IPS-18a (cell line): ENCODE measurements around the gene DBNDD2.

Source experiments
- H3K27ac ChIP-seq: one replicate; pipeline ENCODE4 v1.5.1; 2013; ENCODE audit warnings: low read length
- H3K27me3 ChIP-seq: one replicate; pipeline ENCODE4 v1.6.1; 2013; ENCODE audit warnings: mild to moderate bottlenecking, low read length; ENCODE audit not compliant: control insufficient read depth, insufficient read depth
- H3K36me3 ChIP-seq: one replicate; pipeline ENCODE4 v1.6.1; 2013; ENCODE audit warnings: low read depth, low read length; ENCODE audit not compliant: control insufficient read depth
- H3K4me1 ChIP-seq: one replicate; pipeline ENCODE4 v1.6.1; 2013; ENCODE audit warnings: low read depth, low read length; ENCODE audit not compliant: control insufficient read depth
- H3K4me3 ChIP-seq: one replicate; pipeline ENCODE4 v1.5.1; 2013; ENCODE audit warnings: low read length
- H3K9ac ChIP-seq: one replicate; pipeline ENCODE4 v1.6.1; 2013; ENCODE audit warnings: mild to moderate bottlenecking, low read length, moderate library complexity
- H3K9me3 ChIP-seq: one replicate; pipeline ENCODE4 v1.6.1; 2013; ENCODE audit warnings: low read depth, low read length; ENCODE audit not compliant: control insufficient read depth

The DBNDD2 gene

DNA sequence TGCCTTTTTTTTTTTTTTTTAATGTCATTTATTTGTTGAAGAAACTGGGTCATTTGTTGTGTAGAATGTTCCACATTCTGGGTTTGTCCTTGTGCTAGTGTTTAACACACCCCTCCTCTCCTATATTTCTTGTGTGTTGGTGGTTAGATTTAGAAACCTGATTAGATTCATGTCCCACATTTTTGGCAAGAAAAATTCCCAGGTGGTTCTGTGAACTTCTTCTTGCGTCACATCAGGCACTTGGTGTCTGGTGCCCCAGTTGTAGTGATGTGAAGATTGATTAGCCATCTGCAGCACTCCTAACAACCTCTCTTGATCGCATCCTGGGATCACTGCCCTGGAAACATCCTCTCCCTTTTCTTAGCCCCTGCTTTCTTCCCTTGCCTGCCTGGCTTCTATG is 15.6 kb downstream of the DBNDD2 start:
- H3K27me3 ChIP-seq, result no peaks in the 10 kb centered on the region
- no peaks in the 10 kb centered on the region for H3K9me3 ChIP-seq
- H3K4me3 ChIP-seq, result no peak overlapping the region
- no peak overlapping the region for H3K9ac ChIP-seq
- H3K4me1 ChIP-seq, result no peaks in the 10 kb centered on the region
- H3K27ac ChIP-seq, result no peak overlapping the region
- H3K36me3 ChIP-seq, result peaks cover 46% of the 10 kb centered on the region

DNA sequence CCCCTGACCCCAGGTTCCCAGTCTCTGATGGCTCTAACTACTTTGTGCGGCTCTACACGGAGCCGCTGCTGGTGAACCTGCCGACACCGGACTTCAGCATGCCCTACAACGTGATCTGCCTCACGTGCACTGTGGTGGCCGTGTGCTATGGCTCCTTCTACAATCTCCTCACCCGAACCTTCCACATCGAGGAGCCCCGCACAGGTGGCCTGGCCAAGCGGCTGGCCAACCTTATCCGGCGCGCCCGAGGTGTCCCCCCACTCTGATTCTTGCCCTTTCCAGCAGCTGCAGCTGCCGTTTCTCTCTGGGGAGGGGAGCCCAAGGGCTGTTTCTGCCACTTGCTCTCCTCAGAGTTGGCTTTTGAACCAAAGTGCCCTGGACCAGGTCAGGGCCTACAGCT is 17.5 kb downstream of the DBNDD2 start:
- Histone ChIP-seq H3K27me3 (no peaks in the 10 kb centered on the region), H3K27ac (no peak overlapping the region), H3K9ac (no peak overlapping the region), H3K4me3 (no peak overlapping the region), H3K36me3 (peaks cover 30% of the 10 kb centered on the region), H3K9me3 (no peaks in the 10 kb centered on the region), H3K4me1 (no peaks in the 10 kb centered on the region)

DNA sequence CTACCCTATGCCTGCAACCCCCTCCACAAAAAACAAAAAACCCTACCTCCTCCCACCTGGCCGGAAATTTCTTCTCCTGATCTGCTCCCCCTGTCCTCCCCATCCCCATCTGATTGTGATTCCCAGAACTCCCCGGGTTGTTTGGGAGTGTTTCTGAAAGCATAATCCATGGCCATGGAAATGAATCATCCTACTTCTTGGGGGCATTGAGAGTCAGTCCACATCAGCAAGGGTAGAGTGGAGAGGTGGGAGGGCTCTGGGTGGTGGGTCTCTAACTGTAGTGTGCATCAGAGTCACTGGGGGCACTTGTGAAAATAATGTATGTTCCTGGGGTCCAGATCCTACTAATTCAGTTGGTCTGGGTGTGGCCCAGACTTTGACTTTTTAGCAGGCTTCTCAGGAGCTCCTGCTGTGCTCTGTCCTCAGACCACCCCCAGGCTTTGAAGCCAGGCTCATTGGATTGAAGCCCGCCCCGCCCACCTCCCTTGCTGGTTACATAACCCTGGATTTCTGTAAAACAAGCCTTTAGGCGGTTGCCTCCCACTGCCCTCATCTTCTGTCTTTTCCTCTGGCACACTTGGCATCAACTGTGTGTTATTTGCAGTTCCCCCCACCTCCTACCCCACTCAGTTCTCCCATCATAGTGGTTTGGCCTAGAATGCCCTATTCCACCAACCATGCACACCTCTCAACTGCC is 18.4 kb downstream of the DBNDD2 start:
- Histone ChIP-seq H3K27ac (no peak overlapping the region), H3K9me3 (no peaks in the 10 kb centered on the region), H3K4me3 (no peak overlapping the region), H3K36me3 (peaks cover 21% of the 10 kb centered on the region), H3K9ac (no peak overlapping the region), H3K27me3 (no peaks in the 10 kb centered on the region), H3K4me1 (no peaks in the 10 kb centered on the region)

DNA sequence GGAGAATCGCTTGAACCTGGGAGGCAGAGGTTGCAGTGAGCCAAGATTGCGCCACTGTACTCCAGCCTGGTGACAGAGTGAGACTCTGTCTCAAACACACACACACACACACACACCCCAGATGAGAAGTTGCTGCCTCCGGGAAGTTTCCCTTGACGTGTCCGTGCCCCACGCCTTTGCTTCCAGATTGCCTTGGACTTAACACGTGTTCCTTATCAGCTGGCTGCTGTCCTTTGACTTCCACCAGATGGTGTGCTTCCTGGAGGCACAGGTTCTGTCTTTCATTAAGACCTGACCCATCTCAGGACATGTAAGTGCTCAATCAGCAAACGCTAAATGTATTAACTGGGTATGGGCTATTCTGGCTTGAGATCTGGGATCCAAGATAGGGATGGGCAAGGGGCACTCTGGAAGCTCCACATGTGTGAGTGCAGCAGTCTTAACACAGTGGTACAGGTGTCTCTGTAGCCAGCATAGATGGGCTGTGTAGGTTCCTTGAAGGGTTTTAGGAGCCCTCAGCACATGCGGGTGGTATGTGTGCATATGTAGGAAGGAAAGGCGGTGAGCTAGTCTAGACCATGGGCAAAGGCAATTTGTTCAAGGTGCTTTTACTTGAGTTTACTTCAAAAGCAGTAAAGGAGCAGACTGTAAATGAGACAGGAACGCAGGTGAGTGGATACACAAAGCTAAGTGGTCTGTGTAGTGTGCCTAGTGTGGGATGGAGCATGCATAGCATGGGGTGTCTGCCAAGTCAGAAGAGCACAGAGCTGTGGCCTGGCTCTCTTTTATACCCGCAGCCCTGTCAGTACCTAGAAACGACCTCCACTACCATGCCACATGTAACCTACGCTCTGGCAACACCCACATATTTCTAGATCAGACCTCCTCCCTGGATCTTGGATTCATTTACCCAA is 19.4 kb downstream of the DBNDD2 start:
- peaks cover 13% of the 10 kb centered on the region for H3K36me3 ChIP-seq
- H3K27ac ChIP-seq, result no peak overlapping the region
- H3K27me3 ChIP-seq, result no peaks in the 10 kb centered on the region
- no peaks in the 10 kb centered on the region for H3K9me3 ChIP-seq
- H3K9ac ChIP-seq, result no peak overlapping the region
- no peak overlapping the region for H3K4me3 ChIP-seq
- H3K4me1 ChIP-seq, result no peaks in the 10 kb centered on the region

DNA sequence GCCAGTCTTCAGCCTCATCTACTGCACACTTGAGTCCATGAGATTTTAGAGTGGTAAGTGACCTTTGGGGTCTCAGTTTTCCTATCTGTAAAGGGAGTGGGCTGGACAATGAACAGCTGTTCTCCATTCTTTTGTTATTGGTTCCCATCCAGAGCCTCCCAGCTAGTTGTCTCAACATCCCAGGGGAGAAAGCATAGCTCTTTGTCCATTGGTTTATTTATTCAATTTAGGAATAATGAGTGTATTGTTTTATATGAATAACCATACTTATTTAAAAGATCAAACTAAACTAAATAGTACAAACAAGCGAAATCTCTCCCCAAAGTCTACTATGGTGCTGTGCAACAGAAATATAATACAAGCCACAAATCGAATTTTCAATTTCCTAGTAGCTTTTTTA is 21.5 kb downstream of the DBNDD2 start:
- H3K36me3 ChIP-seq, result peaks cover 1% of the 10 kb centered on the region
- H3K4me3 ChIP-seq, result no peak overlapping the region
- no peaks in the 10 kb centered on the region for H3K4me1 ChIP-seq
- no peaks in the 10 kb centered on the region for H3K27me3 ChIP-seq
- no peak overlapping the region for H3K27ac ChIP-seq
- no peak overlapping the region for H3K9ac ChIP-seq
- H3K9me3 ChIP-seq, result no peaks in the 10 kb centered on the region

DNA sequence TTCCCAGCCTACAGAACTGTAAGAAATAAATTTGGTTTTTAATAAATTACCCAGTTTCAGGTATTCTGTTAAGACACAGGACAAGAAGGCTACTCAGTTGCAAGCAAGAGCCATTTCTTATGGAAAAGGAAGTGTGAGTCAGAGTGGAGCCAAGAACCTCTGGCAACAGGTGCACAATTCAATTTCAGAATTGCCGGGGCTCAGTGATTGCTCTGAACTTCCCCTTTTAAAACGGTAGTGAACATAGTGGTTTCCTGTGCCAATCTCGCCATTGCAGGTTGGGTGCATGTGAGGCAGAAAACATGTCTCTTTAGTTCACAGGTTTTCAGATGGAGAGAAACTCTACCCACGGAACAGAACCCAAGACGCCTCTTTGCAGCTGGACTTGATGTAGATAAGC is 24.2 kb downstream of the DBNDD2 start:
- no peaks in the 10 kb centered on the region for H3K36me3 ChIP-seq
- peaks cover 7% of the 10 kb centered on the region for H3K27me3 ChIP-seq
- H3K4me1 ChIP-seq, result no peaks in the 10 kb centered on the region
- H3K9me3 ChIP-seq, result no peaks in the 10 kb centered on the region
- H3K27ac ChIP-seq, result no peak overlapping the region
- H3K4me3 ChIP-seq, result no peak overlapping the region
- H3K9ac ChIP-seq, result no peak overlapping the region

DNA sequence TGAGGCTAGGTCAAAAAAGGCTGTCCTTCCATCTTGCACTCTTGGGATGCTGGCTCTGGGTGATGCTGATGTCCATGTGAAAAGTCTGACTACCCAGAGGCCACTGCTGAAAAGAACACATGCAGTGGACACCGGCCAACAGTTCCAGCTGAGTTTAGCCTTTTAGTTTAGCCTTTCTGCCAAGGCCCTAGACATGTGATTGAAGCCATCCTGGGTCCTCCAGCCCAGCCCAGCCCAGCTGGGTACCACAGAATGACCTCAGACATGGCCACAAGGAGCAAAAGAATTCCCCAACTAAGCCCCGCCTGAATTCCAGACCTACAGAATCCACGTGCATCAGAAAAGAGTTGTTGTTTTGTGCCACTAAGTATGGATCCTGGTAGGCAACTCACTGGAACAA is 25.2 kb downstream of the DBNDD2 start:
- Histone ChIP-seq H3K4me3 (no peak overlapping the region), H3K9me3 (no peaks in the 10 kb centered on the region), H3K4me1 (no peaks in the 10 kb centered on the region), H3K9ac (no peak overlapping the region), H3K27me3 (peaks cover 7% of the 10 kb centered on the region), H3K36me3 (no peaks in the 10 kb centered on the region), H3K27ac (no peak overlapping the region)

DNA sequence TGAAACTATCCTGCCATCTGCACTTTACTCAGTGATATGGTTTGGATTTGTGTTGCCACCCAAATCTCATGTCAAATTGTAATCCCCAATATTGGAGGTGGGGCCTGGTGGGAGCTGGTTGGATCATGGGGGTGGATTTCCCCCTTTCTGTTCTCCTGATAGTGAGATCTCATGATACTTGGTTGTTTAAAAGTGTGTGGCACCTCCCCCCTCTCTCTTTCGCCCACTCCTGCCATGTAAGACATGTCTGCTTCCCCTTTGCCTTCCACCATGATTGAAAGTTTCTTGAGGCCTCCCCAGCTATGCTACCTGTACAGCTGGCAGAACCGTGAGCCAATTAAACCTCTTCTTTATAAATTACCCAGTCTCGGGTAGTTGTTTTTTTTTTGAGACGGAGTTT is 25.9 kb downstream of the DBNDD2 start:
- Histone ChIP-seq H3K27ac (no peak overlapping the region), H3K36me3 (no peaks in the 10 kb centered on the region), H3K9me3 (no peaks in the 10 kb centered on the region), H3K4me3 (no peak overlapping the region), H3K4me1 (no peaks in the 10 kb centered on the region), H3K9ac (no peak overlapping the region), H3K27me3 (peaks cover 7% of the 10 kb centered on the region)

DNA sequence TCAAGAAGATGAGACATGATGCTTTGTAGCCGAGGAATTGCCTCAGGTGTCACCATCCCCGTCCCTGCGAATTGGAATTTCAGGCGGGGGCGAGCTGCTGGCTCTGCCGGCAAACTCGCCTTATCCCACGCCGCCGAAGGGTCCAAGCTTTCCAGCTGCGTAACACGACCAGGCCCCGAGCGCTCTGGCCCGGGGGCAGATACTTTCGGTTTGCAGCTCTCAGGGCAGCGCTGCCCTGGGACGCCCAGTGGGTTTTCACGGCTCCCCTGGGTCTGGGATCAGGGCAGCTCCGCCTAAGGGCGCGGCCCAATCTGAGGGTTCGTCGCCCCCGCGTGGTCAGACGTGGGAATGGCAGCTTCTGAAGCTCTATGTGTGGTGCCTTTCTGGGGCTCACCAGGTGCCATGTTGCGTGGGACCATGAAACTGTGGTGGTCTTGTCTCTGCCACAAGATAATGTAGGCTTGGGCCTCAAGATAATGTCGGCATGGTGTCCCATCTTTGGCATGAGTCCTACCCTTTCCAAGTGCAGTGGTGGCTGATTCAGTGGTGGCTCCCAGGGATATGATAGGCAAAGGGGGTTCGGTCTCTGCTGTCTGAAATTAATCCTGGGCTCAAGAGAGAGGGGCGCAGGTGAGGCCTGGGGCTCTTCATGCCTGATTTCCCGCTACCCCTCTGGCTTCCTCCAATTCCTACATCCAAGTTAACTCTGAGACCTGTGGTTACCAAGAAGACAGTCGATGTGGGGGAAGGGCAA is 28.8 kb downstream of the DBNDD2 start:
- no peaks in the 10 kb centered on the region for H3K9me3 ChIP-seq
- peaks cover 4% of the 10 kb centered on the region for H3K4me1 ChIP-seq
- peak overlapping the region; percentile 16 for H3K9ac ChIP-seq
- H3K27me3 ChIP-seq, result peaks cover 7% of the 10 kb centered on the region
- peak overlapping the region; percentile 70 for H3K4me3 ChIP-seq
- H3K27ac ChIP-seq, result no peak overlapping the region
- H3K36me3 ChIP-seq, result no peaks in the 10 kb centered on the region

DNA sequence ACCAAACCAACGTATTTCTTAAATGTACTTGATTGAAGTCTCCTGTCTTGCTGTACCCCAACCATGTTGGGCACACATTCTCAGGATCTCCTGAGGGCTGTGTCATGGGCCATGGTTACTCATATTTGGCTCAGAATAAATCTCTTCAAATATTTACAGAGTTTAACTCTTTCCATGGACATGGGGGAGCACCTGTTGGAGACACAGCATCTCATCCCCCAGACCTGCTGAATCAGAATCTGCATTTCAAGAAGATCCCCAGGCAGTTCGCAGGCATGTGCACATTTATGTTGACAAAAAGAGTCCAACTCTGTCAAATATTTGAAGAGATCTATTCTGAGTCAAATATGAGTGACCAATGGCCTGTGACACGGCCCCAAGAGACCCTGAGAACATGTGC is 32.3 kb downstream of the DBNDD2 start:
- H3K27me3 ChIP-seq, result peaks cover 7% of the 10 kb centered on the region
- H3K4me1 ChIP-seq, result peaks cover 4% of the 10 kb centered on the region
- no peak overlapping the region for H3K27ac ChIP-seq
- no peaks in the 10 kb centered on the region for H3K9me3 ChIP-seq
- H3K4me3 ChIP-seq, result no peak overlapping the region
- H3K36me3 ChIP-seq, result no peaks in the 10 kb centered on the region
- H3K9ac ChIP-seq, result no peak overlapping the region

DNA sequence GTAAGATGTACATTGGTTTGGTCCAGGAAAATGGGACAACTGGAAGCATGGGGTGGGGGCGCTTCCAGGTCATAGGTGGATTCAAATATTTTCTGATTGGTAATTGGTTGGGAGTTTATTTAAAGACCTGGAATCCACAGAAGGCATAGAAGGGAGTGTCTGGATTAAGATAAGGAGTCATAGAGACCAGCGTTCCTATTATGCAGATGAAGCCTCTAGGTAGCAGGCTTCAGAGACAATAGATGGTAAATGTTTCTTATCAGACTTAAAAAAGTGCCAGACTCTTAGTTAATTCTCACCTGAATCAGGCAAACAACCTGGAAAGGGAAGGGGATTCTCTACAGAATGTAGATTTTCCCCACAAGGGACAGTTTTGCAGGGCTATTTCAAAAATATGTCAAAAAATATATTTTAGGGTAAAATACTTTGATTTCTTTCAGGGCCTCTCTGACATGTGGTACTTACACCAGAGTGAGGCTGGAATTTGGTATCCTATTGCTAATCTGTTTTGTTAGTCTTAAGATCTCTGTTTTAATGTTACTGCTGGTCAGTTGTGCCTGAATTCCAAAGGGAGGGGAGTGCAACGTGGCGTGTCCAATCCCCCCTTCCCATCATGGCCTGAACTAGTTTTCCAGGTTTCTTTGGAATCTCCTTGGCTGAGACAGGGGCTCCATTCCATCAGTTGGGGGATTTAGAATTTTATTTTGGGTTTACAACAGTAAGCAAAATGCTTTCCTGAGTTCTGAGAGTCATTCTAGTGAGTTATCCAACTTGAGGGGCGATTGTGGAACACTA is 33.0 kb downstream of the DBNDD2 start:
- Histone ChIP-seq H3K36me3 (no peaks in the 10 kb centered on the region), H3K9me3 (no peaks in the 10 kb centered on the region), H3K27me3 (peaks cover 5% of the 10 kb centered on the region), H3K4me1 (peaks cover 4% of the 10 kb centered on the region), H3K9ac (no peak overlapping the region), H3K27ac (no peak overlapping the region), H3K4me3 (no peak overlapping the region)
